ENCODE measurements around the gene CSNK1D. TPM values are rescaled to one million over a fixed set of nuclear protein-coding genes. Genes with fewer than 3 reads are reported as not detected.

The CSNK1D gene
- polyA plus RNA-seq (2012; ENCODE audit: insufficient read depth, insufficient read length): 98.1 TPM

DNA sequence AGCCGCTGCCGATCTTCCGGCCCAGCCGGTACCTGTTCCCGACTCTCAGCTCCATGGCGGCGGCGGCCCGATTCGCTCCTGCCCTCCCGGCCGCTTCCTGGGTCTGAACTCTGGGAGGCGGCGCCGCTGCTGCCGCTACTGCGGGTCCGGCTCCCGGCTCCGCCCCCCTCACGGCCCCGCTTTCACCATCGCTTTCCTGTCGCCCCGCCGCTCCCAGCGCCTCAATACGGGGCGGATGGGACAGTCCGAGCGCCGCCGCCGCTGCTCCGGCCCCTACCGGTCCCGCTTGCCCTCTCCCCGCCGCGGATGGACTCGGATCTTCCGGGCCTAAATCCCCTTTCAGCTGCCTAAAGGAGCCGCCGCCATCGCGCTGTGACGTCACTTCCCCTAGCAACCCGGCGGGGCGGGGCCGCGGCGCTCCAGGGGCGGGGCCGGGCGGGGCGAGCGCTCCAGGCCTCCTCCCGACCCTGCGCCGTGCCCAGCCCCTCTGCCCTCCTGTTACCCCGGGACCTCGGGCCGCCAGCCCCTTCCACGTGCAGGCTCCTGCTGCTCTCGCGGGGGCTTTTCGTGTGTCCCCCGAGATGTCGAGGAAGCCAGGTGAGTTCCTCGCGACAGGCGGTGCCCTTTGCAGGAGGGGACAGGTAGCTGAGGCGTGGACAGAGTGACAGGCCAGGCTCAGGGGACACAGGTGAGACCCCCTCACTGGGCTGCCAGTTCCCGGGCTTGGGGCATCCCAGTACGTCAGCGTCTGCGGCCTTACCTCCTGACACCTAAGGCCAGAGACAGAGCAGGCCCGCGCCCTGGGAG, at the start of gene CSNK1D:
CSNK1D (minus strand) TSS at position 374 of the 807 bp plus-strand sequence; CDS start at position 55, 319 bp downstream.
- H3K4me3 ChIP-seq (ENCODE audit: low read length): peak within 1 kb of the TSS; percentile 64
- peak; percentile 66 for DNase-seq (ENCODE audit: low read depth, low spot score)

DNA sequence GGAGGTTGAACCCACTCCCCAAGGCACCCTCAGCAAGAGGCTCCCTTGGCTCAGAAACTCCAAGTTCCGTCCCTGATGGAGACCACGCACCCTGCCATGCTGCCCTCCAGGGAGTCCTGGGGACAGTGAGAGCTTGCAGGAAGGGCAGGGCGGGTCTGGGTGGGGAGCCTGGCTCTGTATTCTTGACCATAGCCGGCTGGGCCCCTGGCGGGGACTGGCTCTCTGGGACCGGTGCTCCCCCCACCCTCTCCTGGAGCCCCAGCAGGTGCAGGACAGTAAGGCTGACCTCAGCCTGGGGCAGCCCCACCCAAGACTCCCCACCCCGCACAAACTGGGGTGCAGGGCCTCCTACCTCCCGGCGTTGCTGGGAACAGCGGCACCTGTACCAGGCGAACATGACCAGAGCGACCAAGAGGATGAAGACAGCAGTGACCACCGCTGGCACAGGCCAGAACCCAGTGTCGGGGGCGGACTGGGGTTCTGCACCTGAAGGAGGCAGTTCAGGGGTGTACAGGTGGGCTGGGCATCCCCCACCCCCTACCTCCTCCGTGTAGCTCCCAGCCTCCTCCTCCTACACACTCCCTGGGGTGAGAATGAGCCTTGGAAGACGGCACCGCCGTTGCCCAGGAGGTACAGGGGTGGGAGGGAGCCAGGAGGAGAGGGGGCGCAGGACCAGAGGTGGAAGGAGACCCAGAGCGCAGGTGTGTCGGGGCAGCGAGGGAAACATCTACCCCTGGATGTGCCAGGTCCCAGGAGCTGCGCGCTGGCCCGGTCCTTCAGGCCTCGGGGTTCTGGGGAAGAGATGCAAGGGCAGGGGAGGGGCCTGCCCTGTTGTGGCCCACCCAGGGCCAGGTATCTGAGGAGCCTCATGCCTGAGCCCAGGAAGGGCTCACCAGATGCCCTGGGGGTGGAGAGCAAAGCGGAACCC, 49.3 kb upstream of the CSNK1D start:
- no peak overlapping the region for H3K4me3 ChIP-seq (ENCODE audit: low read length)
- no peak for DNase-seq (ENCODE audit: low read depth, low spot score)

DNA sequence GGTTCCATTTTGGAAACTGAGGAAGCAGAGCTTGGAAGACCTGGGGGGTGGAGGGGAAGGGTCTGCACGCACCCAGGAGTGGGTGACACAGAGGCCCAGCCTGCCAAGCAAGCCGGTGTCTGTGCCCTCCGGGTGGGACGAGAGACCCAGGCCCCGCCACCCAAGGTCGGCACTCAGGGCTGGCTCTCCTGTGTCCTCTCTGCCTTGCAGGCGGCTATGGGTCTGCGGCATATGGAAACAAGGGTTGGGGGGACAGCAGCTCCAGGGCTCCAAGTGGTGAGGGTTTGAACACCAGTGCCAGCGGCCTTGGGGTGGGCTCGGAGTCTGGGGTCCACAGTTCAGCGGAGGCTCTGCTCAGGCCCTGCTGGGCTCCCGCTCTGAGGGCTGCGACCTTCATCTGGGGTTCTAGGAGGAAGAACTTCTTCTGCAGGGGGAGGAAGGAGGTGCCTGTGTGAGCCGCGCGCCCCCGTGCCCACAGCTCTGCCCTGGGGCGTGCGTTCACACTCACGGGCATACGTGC, 48.5 kb upstream of the CSNK1D start:
- H3K4me3 ChIP-seq (ENCODE audit: low read length): no peak overlapping the region
- DNase-seq (ENCODE audit: low read depth, low spot score): no peak

DNA sequence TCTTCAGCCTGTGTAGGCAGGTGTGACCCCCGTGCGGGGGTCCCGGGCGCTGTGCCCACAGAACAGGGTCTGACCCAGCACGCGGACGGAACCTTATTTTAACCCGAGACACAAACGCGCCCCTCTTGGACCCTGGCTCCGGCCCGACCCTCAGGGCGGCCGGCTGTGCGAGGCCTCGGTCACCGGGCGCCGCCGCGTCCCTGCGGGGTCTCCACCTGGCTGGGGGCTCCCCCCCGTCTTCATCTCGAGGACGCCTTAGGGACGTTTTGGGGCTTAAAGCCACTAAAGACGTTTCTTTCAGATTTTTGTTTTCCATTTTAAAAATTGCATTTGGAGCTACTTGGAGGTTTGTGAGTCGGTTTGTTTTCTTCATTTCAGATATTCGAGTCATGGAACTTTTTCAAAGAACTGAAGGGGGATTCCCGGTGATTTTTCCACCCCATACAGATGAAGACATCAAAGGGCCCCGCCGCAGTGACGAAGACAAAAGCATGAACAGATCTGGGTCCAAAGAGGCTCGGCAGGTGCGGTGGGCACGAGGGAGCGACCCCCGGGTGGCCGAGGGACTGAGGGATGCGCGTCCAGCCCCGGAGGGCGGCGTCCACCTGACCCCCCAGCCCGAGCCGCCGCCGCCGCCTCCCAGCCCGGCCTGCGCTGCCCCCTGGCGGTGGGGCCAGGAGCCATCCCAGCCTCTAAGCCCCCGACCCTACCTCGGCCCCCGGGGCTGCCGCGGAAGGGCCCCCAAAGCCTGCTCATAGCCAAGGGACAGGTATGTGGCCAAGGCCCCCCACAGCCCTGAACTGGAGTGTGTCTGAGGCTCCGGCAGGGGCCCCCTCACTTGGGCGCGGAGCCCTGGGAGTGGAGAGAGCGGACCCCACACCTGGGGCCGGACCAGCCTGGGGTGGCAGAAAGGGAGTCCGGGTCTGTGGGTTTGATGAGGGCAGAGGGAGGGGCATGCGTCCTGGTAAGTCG, 47.7 kb upstream of the CSNK1D start:
- no peak for DNase-seq (ENCODE audit: low read depth, low spot score)
- peak overlapping the region; percentile 25 for H3K4me3 ChIP-seq (ENCODE audit: low read length)

DNA sequence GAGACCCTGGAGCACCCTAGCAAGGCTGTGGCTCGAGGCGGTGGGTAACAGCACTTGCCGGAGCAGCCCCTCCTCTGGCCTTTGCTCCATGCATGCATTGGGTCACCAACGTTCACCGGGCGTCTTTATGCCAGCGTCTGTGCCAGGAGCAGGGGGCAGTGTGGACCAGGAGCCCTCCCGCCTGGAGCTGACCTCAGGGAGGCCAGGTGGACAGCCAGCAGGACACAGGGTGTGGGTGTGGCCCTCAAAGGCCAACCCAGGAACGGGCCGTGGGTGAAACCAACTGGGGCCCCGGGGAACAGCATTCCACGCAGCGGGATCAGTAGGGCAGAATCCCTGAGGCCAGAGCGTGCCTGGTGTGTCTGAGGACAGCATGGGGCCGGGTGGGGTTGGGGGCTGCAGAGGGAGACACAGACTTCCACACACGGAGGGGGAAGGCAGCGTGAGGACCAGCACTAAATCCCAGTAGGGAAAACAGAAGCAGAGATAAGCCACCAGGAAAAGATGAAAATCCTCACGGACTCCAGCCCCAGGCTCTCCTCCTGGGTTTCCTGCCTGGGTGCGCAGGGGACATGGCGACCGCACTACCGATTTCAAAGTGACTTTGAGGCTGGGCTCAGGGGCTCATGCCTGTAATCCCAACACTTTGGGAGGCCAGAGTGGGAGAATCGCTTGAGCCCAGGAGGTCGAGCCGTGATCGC, 46.8 kb upstream of the CSNK1D start:
- DNase-seq (ENCODE audit: low read depth, low spot score): no peak
- no peak overlapping the region for H3K4me3 ChIP-seq (ENCODE audit: low read length)

DNA sequence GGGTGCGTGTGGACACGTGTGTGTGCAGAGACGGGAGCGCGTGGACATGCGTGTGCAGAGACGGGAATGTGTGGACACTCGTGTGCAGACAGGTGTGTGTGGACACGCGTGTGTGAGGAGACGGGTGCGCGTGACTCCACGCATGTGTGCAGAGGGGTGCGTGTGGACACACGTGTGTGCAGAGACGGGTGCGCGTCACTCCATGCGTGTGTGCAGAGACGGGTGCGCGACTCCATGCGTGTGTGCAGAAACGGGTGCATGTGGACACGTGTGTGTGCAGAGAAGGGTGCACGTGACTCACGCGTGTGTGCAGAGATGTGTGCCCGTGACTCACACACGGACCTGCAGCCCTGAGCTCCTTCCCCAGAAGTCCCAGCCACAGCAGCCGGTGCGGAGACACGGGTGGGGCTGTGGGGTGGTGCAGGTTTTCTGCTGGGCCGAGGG, 46.1 kb upstream of the CSNK1D start:
- no peak overlapping the region for H3K4me3 ChIP-seq (ENCODE audit: low read length)
- no peak for DNase-seq (ENCODE audit: low read depth, low spot score)

DNA sequence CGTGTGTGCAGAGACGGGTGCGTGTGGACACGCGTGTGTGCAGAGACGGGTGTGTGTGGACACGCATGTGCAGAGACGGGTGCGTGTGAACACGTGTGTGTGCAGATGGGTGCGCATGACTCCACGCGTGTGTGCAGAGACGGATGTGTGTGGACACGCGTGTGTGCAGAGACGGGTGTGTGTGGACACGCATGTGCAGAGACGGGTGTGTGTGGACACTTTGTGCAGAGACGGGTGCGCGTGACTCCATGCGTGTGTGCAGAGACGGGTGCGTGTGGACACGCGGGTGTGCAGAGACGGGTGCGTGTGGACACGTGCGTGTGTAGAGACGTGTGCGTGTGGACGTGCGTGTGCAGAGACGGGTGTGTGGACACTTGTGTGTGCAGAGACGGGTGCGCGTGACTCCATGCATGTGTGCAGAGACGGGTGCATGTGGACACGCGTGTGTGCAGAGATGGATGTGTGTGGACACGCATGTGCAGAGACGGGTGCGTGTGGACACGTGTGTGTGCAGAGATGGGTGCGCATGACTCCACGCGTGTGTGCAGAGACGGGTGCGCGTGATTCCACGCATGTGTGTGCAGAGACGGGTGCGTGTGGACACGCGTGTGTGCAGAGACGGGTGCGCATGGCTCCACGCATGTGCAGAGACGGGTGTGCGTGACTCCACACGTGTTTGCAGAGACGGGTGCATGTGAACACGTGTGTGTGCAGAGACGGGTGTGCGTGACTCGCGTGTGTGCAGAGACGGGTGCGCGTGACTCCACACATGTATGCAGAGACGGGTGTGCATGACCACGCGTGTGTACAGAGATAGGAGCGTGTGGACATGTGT, 45.5 kb upstream of the CSNK1D start:
- no peak overlapping the region for H3K4me3 ChIP-seq (ENCODE audit: low read length)
- DNase-seq (ENCODE audit: low read depth, low spot score): no peak

DNA sequence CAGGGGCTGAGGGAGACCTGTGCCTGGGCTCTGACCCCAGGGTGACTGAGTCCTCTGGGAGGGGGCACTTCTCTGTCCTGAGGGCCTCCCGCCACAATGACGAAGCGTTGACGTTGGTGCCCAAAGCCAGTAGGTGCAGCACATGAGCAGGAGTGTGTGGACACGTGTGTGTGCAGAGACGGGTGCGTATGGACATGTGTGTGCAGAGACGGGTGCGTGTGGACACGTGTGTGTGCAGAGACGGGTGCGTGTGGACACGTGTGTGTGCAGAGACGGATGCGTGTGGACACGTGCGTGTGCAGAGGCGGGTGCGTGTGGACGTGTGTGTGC, 44.6 kb upstream of the CSNK1D start:
- H3K4me3 ChIP-seq (ENCODE audit: low read length): no peak overlapping the region
- DNase-seq (ENCODE audit: low read depth, low spot score): no peak

DNA sequence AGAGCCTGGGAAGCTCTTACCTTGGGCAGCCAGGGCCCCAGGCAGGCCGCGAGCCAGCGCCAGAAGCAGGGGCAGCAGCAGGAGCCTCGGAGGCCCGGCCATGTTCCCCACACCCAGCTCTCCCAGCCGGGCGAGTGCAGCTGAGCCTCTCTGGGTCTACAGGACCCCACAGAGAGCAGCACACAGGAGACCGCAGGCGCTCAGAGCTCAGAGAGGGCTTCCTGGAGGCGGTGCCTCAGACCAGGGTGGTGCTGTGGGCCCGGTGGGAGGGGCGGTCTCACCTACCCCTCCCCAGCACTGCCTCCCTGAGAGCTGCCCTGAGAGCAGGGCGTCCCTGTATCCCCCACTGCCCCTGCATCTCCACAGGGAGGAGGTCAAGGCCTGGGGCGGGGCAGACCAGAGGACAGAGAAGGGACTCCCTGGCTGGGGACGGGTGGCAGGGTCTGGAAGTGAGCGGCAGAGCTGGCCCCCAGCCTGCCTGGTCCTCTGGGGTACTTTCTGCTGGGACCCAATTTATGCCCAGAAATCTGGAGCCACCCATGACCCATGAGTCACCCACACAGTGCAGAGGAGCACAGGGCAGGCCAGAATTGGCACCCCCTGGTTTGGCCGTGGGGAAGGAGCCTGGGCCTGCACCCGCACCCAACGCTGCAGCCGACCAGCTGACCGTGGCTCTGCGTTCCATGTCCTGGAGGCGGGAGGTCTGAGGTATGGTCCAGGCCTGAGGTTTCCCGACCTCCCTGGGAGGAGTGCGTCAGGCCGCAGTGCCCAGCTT, 44.1 kb upstream of the CSNK1D start, which contains the start of gene CD7:
CD7 (minus strand) TSS at position 215 of the 775 bp plus-strand sequence; CDS start at position 102, 113 bp downstream.
- DNase-seq (ENCODE audit: low read depth, low spot score): peak; percentile 83
- peak within 1 kb of the TSS; percentile 68 for H3K4me3 ChIP-seq (ENCODE audit: low read length)

DNA sequence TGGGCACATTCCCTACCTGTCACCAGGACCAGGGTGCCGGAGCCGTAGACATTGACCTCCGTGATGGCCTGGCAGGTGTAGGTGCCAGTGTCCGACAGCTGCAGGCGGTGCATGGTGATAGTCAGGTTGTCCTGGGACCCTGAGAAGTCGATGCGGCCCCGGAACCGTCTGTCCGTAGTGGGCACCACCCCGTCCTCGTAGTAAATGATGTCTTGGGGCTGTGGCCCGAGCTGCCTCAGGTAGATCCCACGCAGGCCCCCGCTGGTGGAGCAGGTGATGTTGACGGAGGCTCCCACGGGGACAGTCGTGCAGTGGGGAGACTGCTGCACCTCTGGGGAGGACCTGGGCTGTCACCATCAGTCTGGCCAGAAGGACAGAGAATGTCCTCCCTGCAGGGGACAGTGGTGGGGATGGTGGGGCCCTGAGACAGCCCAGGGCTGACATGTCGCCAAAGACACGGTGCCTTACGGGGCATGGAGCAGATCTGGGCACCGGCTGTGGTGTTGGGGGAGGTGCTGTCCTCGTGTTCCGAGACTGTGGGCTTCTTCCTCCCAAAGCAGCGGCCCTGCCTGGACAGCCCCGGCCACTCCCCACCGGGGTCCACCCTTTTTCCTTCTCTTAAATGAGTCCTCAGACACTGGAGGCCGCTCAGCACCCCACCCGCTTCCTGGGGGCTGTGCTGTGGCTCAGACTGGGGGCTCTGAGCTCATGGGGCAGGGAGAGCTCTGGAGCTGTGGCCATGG, 43.3 kb upstream of the CSNK1D start:
- DNase-seq (ENCODE audit: low read depth, low spot score): no peak
- peak overlapping the region; percentile 68 for H3K4me3 ChIP-seq (ENCODE audit: low read length)

DNA sequence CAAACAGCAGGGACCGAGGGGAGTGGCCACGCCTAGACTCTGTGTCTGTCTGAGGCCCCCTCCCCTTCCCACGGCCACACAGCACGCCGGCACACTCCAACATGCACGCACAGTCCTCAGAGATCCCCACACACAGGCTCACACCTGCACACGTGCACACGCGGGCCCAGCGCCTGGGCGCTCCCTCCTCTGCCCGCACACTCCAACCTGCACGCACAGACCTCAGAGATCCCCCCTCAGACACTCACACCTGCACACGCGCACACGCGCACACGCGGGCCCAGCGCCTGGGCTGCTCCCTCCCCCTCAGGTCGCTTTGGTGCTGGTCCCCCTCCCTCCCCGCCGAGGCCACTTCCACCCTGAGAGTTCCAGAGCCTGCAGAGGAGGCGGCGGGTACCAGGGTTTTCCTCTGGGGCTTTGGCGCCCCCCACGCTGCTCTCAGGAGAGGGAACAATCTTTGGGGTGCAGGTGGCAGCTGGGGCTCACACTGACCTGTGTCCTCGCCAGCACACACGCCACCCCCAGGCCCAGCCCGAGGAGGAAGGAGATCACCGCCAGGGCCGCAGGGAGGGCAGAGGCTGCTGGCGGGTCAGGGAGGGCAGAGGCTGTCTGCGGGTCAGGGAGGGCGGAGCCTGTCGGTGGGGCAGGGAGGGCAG, 42.3 kb upstream of the CSNK1D start:
- H3K4me3 ChIP-seq (ENCODE audit: low read length): peak overlapping the region; percentile 68
- DNase-seq (ENCODE audit: low read depth, low spot score): no peak

DNA sequence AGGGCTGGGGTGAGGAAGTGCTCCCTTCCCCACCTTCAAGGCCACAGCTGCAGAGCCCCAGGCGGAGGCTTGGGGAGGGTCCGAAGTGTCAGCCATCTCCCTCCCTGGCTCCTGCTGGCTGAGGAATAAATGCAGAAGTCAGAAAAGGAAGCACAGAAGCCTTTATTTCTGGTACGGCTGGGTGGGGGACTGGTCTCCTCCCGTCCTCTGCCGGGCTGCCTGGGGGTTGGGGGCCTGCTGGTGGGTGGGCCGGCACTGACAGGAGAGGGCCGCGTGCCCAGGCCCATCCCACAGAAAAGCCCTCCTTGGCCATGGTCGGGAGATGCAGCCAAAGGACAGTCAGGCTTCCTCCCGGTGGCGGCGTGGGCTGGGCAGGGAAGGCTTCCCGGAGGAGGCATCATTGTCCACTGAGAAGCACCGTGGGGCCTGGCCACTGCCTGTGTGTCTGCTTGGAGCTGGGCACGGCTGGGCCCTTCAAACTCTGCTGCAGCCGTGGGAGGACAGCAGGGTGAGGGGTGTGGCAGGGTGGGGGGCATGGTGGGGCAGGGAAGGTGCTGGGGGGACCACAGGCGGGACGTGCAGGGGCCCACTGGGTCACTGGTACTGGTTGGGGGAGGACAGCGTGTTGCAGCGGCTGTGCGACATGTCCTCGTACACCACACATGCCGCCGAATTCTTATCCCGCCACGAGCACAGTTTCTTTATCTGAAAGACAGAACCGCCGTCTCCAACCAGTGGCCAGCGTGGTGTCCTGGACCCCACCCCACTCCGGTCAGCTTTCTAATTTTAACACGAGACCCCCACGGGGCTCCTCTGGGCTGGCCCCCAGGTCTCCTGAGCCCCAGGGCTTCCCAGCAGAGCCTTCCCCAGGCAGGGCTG, 41.5 kb upstream of the CSNK1D start:
- no peak for DNase-seq (ENCODE audit: low read depth, low spot score)
- no peak overlapping the region for H3K4me3 ChIP-seq (ENCODE audit: low read length)

DNA sequence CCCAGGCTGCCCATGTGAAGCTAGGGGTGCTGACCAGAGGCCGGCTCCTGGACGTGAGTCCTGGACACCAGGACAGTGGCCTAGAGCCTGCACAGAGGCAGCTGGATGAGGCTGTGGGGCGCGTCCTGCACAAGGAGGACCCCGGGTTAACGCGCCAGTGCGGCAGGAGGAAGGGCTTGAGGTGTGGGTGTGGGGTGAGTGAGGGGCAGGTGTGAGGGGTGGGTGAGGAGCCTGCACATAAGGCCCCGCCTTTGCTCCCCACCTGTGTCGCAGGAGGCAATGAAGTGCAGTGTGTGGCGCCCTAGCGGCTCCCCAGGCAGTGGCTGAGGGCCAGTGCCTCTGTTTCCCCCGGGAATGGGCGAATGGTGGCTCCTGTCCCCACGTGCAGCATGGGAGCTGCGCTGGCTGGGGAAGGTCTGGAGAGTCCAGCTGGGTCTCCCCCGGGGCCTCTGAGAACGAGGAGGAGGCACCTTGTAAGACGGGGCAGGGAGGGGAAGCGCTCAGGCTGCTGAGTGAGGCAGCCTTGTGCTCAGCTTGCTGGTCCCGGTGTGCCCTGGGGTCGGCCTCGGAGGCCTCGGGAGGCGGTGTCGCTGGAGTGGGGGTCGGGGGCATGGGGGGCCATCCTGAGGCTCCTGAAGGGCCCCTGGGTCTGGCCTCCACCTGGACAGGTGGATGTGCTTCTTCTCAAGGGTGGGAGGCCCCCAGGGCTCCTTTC, 40.7 kb upstream of the CSNK1D start:
- H3K4me3 ChIP-seq (ENCODE audit: low read length): no peak overlapping the region
- no peak for DNase-seq (ENCODE audit: low read depth, low spot score)
